ENCODE data around the gene ATP2C1.

Gene ATP2C1
- long read RNA-seq, full-length matches to known transcripts: 102 of 163 reads
- long read RNA-seq, partial matches to known transcripts: 10 of 163 reads
- long read RNA-seq, other reads (novel, unspliced or antisense): 51 of 163 reads

DNA sequence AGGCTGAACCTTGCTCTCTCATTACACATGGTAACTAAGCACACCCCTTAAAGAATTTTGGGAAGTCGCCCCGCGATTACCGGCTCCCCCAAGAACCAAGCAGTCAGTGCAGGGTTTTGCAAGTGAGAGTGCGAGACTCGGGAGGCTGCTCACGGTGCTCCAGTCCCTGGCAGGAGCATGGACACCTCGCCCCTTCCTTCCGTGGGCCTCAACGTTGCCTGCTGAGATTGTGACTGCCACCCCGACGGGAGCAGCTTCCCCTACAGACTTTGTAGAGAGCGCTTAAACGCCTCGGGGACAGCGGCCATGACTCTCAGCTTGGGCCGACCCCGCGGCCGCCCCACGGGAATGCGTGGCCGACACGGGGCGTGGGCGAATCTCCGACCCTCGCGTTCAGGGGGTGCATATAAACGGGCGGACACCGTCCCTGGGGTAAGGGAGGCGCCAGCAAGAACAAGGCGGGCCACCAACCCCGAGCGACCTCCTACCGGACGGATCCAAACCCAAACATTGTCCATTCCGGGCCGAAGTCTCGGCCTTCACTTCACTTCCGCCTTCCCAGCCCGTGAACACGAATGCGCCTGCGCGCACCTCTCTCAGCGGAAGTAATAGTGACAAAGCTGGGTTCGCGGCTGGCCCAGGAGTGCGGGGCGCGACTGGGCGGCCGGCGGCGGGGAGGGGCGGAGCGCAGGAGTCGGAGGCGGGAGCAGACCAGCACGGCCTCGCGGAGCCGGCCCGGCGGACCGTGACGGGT lies at the start of gene ATP2C1:
Gene ATP2C1 (plus strand): TSS at position 709 of the 754 bp plus-strand sequence. CDS start 686 bp downstream, outside the sequence.
- peak; percentile 79 to 95 for DNase-seq (ENCODE audit: low read depth in 1 of 2, low spot score in 1 of 2)
- TF ChIP-seq POLR2AphosphoS5 (IDR thresholded peaks at IDR 0.05; ENCODE audit: low read depth) (peak; percentile 97), CTCF (IDR thresholded peaks at IDR 0.05; ENCODE audit: insufficient read depth, low read length) (no peak), REST (IDR thresholded peaks at IDR 0.05; ENCODE audit: insufficient replicate concordance, low read depth) (peak; percentile 64), SPI1 (IDR thresholded peaks at IDR 0.05; ENCODE audit: borderline replicate concordance, low read depth) (peak; percentile 73; the same call in 1 of the 2 replicates), GABPA (IDR thresholded peaks at IDR 0.05; ENCODE audit: low read depth) (no peak)
- peak within 1 kb of the TSS; percentile 97 for H3K27ac ChIP-seq (replicated peaks)
- H3K4me3 ChIP-seq (replicated peaks; ENCODE audit: insufficient read depth, low read length): peak within 1 kb of the TSS; percentile 95
- H3K27me3 ChIP-seq (ENCODE audit: insufficient read depth, poor library complexity, severe bottlenecking): no peaks in the 10 kb centered on the region

DNA sequence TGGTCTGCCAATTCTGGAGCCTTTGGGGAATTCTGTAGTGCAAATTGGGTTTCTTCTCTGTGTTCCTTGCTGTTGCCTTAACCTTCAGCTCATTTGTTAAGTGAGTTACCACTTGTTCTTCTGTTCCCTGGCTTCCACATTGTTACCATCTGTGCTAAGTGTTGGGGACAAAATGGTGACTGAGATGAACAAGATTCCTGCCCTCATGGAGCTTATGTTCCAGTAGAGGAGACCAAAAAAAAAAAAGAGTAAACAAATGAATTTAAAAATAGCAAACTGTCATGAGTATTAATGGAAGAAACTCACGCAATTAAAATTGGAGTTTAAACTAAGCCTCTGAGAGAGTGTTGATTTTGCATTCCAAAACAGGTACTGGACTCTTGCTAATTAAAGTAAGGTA lies 49.4 kb upstream of the ATP2C1 start:
- Histone ChIP-seq H3K4me3 (replicated peaks; ENCODE audit: insufficient read depth, low read length) (no peak overlapping the region), H3K27me3 (ENCODE audit: insufficient read depth, poor library complexity, severe bottlenecking) (no peaks in the 10 kb centered on the region), H3K27ac (replicated peaks) (no peak overlapping the region)
- DNase-seq (ENCODE audit: low read depth in 1 of 2, low spot score in 1 of 2): no peak
- TF ChIP-seq REST (IDR thresholded peaks at IDR 0.05; ENCODE audit: insufficient replicate concordance, low read depth) (no peak), POLR2AphosphoS5 (IDR thresholded peaks at IDR 0.05; ENCODE audit: low read depth) (no peak), SPI1 (IDR thresholded peaks at IDR 0.05; ENCODE audit: borderline replicate concordance, low read depth) (no peak), CTCF (IDR thresholded peaks at IDR 0.05; ENCODE audit: insufficient read depth, low read length) (no peak), GABPA (IDR thresholded peaks at IDR 0.05; ENCODE audit: low read depth) (no peak)

- no peak for DNase-seq (ENCODE audit: low read depth in 1 of 2, low spot score in 1 of 2)
- no peak overlapping the region for H3K27ac ChIP-seq (replicated peaks)
- TF ChIP-seq POLR2AphosphoS5 (IDR thresholded peaks at IDR 0.05; ENCODE audit: low read depth) (no peak), SPI1 (IDR thresholded peaks at IDR 0.05; ENCODE audit: borderline replicate concordance, low read depth) (no peak), CTCF (IDR thresholded peaks at IDR 0.05; ENCODE audit: insufficient read depth, low read length) (no peak), REST (IDR thresholded peaks at IDR 0.05; ENCODE audit: insufficient replicate concordance, low read depth) (no peak), GABPA (IDR thresholded peaks at IDR 0.05; ENCODE audit: low read depth) (no peak)
- H3K27me3 ChIP-seq (ENCODE audit: insufficient read depth, poor library complexity, severe bottlenecking): no peaks in the 10 kb centered on the region
- H3K4me3 ChIP-seq (replicated peaks; ENCODE audit: insufficient read depth, low read length): no peak overlapping the region
Observed at GRCh38 chr3:130846181-130846580, 47.7 kb upstream of the ATP2C1 start.
